Tibial nerve (tissue), 3 donors: Measurements from ENCODE around the gene FOLR1.

Source experiments
- CTCF ChIP-seq, 5 experiments: fragments of 200-600 bp in 3 of 5; fragments of 450-650 bp in 2 of 5; sonication (generic) in 3 of 5; IDR thresholded peaks; one replicate each; pipeline ENCODE4 v1.5.1; 2016 to 2019; ENCODE audit warnings: antibody characterized with exemption in 5 of 5, mild to moderate bottlenecking in 3 of 5, moderate library complexity in 2 of 5
- POLR2A ChIP-seq, 2 donors: fragments of 450-650 bp; IDR thresholded peaks; one replicate each; pipeline ENCODE4 v1.6.1; 2017; ENCODE audit warnings: antibody characterized with exemption in 2 of 2, mild to moderate bottlenecking in 2 of 2, moderate library complexity in 2 of 2

GRCh38 chr11:72239849-72240460, 48.0 kb downstream of the FOLR1 start:
- TF ChIP-seq CTCF (IDR thresholded peaks at IDR 0.05) (peak in 2 of 5 experiments; percentile 11 to 18), POLR2A (IDR thresholded peaks at IDR 0.05) (no peak)
